GM23338 (cell line): ENCODE results near the gene TIMM50. TPM values are rescaled to one million over a fixed set of nuclear protein-coding genes. Genes with fewer than 3 reads are reported as not detected.

ENCODE experiments used
- ATAC-seq: fragments of 200-7000 bp; cut with Tn5 transposase; 3 replicates; pipeline ENCODE4 v1.9.1; 2020
- DNase-seq: peaks from one replicate; pipeline ENCODE4 v3.0.0-alpha.2; 2015; ENCODE audit warnings: low spot score
- H2AFZ ChIP-seq: fragments of 200-600 bp; sonication (generic); 2 replicates; pipeline ENCODE4 v1.8.0; 2016; ENCODE audit warnings: antibody characterized with exemption, mild to moderate bottlenecking, moderate library complexity
- H3F3A ChIP-seq: fragments of 200-600 bp; sonication (generic); replicated peaks from 2 replicates; pipeline ENCODE4 v1.8.0; 2017; ENCODE audit warnings: antibody characterized with exemption, mixed run types, low read depth
- H3K27ac ChIP-seq: fragments of 200-600 bp; sonication (generic); 2 replicates; pipeline ENCODE4 v1.6.1; 2016; ENCODE audit warnings: low read depth
- H3K27me3 ChIP-seq: fragments of 200-600 bp; sonication (generic); 2 replicates; pipeline ENCODE4 v1.8.0; 2016; ENCODE audit warnings: mild to moderate bottlenecking, mixed run types, moderate library complexity; ENCODE audit not compliant: insufficient read depth
- H3K36me3 ChIP-seq: fragments of 200-600 bp; sonication (generic); 2 replicates; pipeline ENCODE4 v1.8.0; 2016; ENCODE audit warnings: mild to moderate bottlenecking; ENCODE audit not compliant: insufficient read depth
- H3K4me1 ChIP-seq: fragments of 200-600 bp; sonication (generic); 2 replicates; pipeline ENCODE4 v1.8.0; 2016; ENCODE audit warnings: mild to moderate bottlenecking, moderate library complexity; ENCODE audit not compliant: insufficient read depth
- H3K4me2 ChIP-seq: fragments of 200-600 bp; sonication (generic); 2 replicates; pipeline ENCODE4 v1.7.1; 2017; ENCODE audit warnings: mixed run types
- H3K4me3 ChIP-seq: fragments of 200-600 bp; sonication (generic); 2 replicates; pipeline ENCODE4 v1.6.1; 2016; ENCODE audit warnings: mixed run types
- H3K79me2 ChIP-seq: fragments of 200-600 bp; sonication (generic); replicated peaks from 2 replicates; pipeline ENCODE4 v1.8.0; 2017; ENCODE audit warnings: mild to moderate bottlenecking; ENCODE audit not compliant: insufficient read depth
- H3K9me2 ChIP-seq: fragments of 200-600 bp; sonication (generic); 2 replicates; pipeline ENCODE4 v1.8.0; 2017; ENCODE audit not compliant: insufficient read depth
- H4K20me1 ChIP-seq: fragments of 200-600 bp; sonication (generic); replicated peaks from 2 replicates; pipeline ENCODE4 v1.8.0; 2017; ENCODE audit warnings: mild to moderate bottlenecking; ENCODE audit not compliant: insufficient read depth
- H3K27ac Mint-ChIP-seq: 2 replicates; pipeline ENCODE4 v1.8.0; 2020; ENCODE audit warnings: inconsistent platforms, mild to moderate bottlenecking, moderate library complexity, mixed read lengths
- H3K27me3 Mint-ChIP-seq: 3 replicates; pipeline ENCODE4 v1.8.0; 2022; ENCODE audit warnings: low read depth, mild to moderate bottlenecking, moderate library complexity, mixed read lengths, inconsistent platforms; ENCODE audit not compliant: insufficient read depth, poor library complexity
- H3K36me3 Mint-ChIP-seq: 3 replicates; pipeline ENCODE4 v1.8.0; 2021; ENCODE audit warnings: low read depth, mild to moderate bottlenecking, inconsistent platforms, moderate library complexity, mixed read lengths
- H3K4me1 Mint-ChIP-seq: 3 replicates; pipeline ENCODE4 v1.8.0; 2020; ENCODE audit warnings: mild to moderate bottlenecking, inconsistent platforms, mixed read lengths
- H3K4me3 Mint-ChIP-seq: 3 replicates; pipeline ENCODE4 v1.8.0; 2021; ENCODE audit warnings: moderate library complexity, mild to moderate bottlenecking, inconsistent platforms, mixed read lengths
- H3K9me3 Mint-ChIP-seq: 3 replicates; pipeline ENCODE4 v1.8.0; 2020; ENCODE audit warnings: moderate library complexity, mild to moderate bottlenecking, inconsistent platforms, mixed read lengths
- CREB1 ChIP-seq: fragments of 250-450 bp; sonication (Bioruptor Pico); IDR thresholded peaks from 2 replicates; pipeline ENCODE4 v1.5.0; 2020; ENCODE audit warnings: low read depth, mild to moderate bottlenecking, moderate library complexity
- CTCF ChIP-seq, 2 experiments: fragments of 200-600 bp in 1 of 2; sonication (generic) in 1 of 2; conservative IDR thresholded peaks; 2 replicates each; pipeline versions ENCODE4 v1.5.1 to v1.6.1; 2016 to 2017; ENCODE audit warnings: antibody characterized with exemption in 2 of 2, low read depth in 2 of 2, mild to moderate bottlenecking in 2 of 2, moderate library complexity in 1 of 2
- ETS1 ChIP-seq: IDR thresholded peaks from 2 replicates; pipeline ENCODE4 v1.6.1; 2016; ENCODE audit warnings: antibody characterized with exemption
- EZH2 ChIP-seq: fragments of 200-600 bp; sonication (generic); IDR thresholded peaks from one replicate; pipeline ENCODE4 v1.8.0; 2017; ENCODE audit warnings: antibody characterized with exemption, mild to moderate bottlenecking, low read depth; ENCODE audit not compliant: unreplicated experiment
- EZH2phosphoT487 ChIP-seq: fragments of 200-600 bp; sonication (generic); IDR thresholded peaks from one replicate; pipeline ENCODE4 v1.8.1; 2018; ENCODE audit warnings: antibody characterized with exemption; ENCODE audit not compliant: unreplicated experiment
- JUNB ChIP-seq: IDR thresholded peaks from one replicate; pipeline ENCODE4 v1.6.1; 2016; ENCODE audit warnings: antibody characterized with exemption; ENCODE audit not compliant: unreplicated experiment
- NANOG ChIP-seq: IDR thresholded peaks from 2 replicates; pipeline ENCODE4 v1.6.1; 2016; ENCODE audit warnings: antibody characterized with exemption, borderline replicate concordance
- REST ChIP-seq: IDR thresholded peaks from one replicate; pipeline ENCODE4 v1.6.1; 2018; ENCODE audit warnings: antibody characterized with exemption; ENCODE audit not compliant: unreplicated experiment
- STAT1 ChIP-seq: IDR thresholded peaks from one replicate; pipeline ENCODE4 v1.6.1; 2016; ENCODE audit warnings: antibody characterized with exemption; ENCODE audit not compliant: unreplicated experiment
- ZNF114 ChIP-seq: fragments of 250-450 bp; sonication (Bioruptor Pico); IDR thresholded peaks from 2 replicates; pipeline ENCODE4 v1.5.0; 2020; ENCODE audit warnings: mild to moderate bottlenecking, moderate library complexity
- ZNF331 ChIP-seq: fragments of 250-450 bp; sonication (Bioruptor Pico); IDR thresholded peaks from 2 replicates; pipeline ENCODE4 v1.5.0; 2020; ENCODE audit warnings: low read depth, mild to moderate bottlenecking, moderate library complexity
- ZNF462 ChIP-seq: fragments of 250-450 bp; sonication (Bioruptor Pico); IDR thresholded peaks from 2 replicates; pipeline ENCODE4 v1.5.0; 2020; ENCODE audit warnings: mild to moderate bottlenecking, moderate library complexity
- polyA plus RNA-seq: library from polyadenylated mRNA; unstranded; fragments of >200 nt; fragmentation: Nextera tagmentation; extraction: Ambion mirVana; gene quantifications from 2 replicates; pipeline ENCODE4 v1.2.1, GENCODE V29; 2016
- total RNA-seq: library from RNA; depleted of rRNA; stranded (reverse); fragments of >200 nt; shearing (Covaris generic); gene quantifications from 2 replicates; pipeline ENCODE4 v1.2.3, GENCODE V29; 2014

The TIMM50 gene
- total and polyA plus RNA-seq, 2 experiments from 2014 or later = 119 to 139 TPM

- H3K4me3 Mint-ChIP-seq = peak overlapping the region; percentile 53; the same call in 2 of the 3 replicates
- H3K27me3 Mint-ChIP-seq = peaks cover 9% of the 10 kb centered on the region
These were observed 2.5 kb downstream of the TIMM50 start for GRCh38 chr19:39483141-39483540.

More at GRCh38 chr19:39483141-39483540, 2.5 kb downstream of the TIMM50 start:
- Histone ChIP-seq H3K27me3 (no peaks in the 10 kb centered on the region), H4K20me1 (peaks cover 5% of the 10 kb centered on the region), H3K4me3 (no peak overlapping the region), H3K9me2 (no peaks in the 10 kb centered on the region), H3F3A (peaks cover 26% of the 10 kb centered on the region), H3K4me2 (no peak overlapping the region), H3K4me1 (peaks cover 12% of the 10 kb centered on the region), H2AFZ (no peak overlapping the region), H3K79me2 (peaks cover 26% of the 10 kb centered on the region), H3K36me3 (peaks cover 17% of the 10 kb centered on the region; the same call in 1 of the 2 replicates), H3K27ac (no peak overlapping the region)
- DNase-seq = no peak
- Mint-ChIP-seq H3K9me3 (no peaks in the 10 kb centered on the region), H3K27ac (no peak overlapping the region), H3K4me1 (peaks cover 18% of the 10 kb centered on the region), H3K36me3 (peaks cover 54% of the 10 kb centered on the region)
- no peak for TF ChIP-seq STAT1
- no peak for TF ChIP-seq ZNF462 (CRISPR knock-in tag)
- no peak for TF ChIP-seq ZNF114 (CRISPR knock-in tag)
- no peak for TF ChIP-seq EZH2
- TF ChIP-seq REST = no peak
- TF ChIP-seq ZNF331 = no peak
- TF ChIP-seq CREB1 (CRISPR knock-in tag) = no peak
- TF ChIP-seq ETS1 = no peak
- TF ChIP-seq JUNB = no peak
- TF ChIP-seq CTCF (conservative IDR thresholded peaks at IDR 0.05; ENCODE audit: low read depth in 2 of 2) = no peak
- TF ChIP-seq NANOG = no peak
- TF ChIP-seq EZH2phosphoT487 = no peak
- no peak for ATAC-seq
